ENCODE measurements around the gene PDE7B. TPM values are rescaled to one million over a fixed set of nuclear protein-coding genes. Genes with fewer than 3 reads are reported as not detected.
"Not testable (repeated sequence)": the region's sequence is repeated elsewhere in the genome, so short reads cannot be mapped to it uniquely, and the experiment has no call there.

The PDE7B gene
- total and polyA plus RNA-seq, 7 donors: 1.9 to 4.6 (median 2.7) TPM

DNA sequence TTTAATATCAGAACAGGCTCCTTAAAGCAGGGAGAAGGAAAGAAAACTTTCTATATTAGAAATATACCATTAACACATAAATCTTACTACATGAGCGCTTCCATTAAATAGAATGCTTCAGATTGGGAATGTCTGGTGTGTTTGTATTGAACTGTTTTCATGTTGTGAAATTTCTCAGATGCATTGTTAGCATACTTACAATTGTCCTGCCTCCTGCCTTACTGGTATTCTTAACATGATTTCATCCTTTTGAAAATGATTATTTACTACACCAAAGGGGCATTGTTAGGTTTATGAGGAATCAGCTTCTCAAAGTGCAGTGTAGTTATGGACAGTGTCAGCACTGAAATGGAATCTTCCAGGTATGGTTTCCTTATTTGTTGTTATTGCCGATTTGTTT lies 253.1 kb downstream of the PDE7B start:
- 92 to 94% (median 93%) methylated on average over 2 of the region's 2 CpGs for WGBS, 3 donors
- no peak overlapping the region for H3K4me3 ChIP-seq

DNA sequence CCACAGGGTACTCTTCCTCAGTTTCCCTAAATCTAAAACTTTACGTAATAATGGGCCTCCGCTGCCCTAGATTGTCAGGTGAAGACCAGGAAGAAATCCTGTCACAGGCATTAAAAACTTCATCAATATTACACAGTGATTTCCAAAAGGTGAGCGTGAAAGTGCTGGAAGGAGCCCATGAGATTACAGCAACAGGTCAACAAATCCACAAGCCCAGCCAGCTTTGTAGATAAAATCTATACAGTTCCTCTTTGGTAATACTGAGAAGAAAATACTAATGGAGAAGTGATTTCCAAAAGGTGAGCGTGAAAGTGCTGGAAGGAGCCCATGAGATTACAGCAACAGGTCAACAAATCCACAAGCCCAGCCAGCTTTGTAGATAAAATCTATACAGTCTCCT lies 254.3 kb downstream of the PDE7B start:
- H3K36me3 ChIP-seq (ENCODE audit: insufficient read depth in 1 of 2, low read depth in 1 of 2); H3K9me3 ChIP-seq; H3K4me3 ChIP-seq; intact Hi-C loops (cut with DNase I); ATAC-seq; H3K27me3 ChIP-seq (ENCODE audit: insufficient read depth in 3 of 3, low read length in 2 of 3); DNase-seq; H3K27ac ChIP-seq: not testable (repeated sequence)
- H3K4me1 ChIP-seq: peaks cover 17% of the 10 kb centered on the region
- 87 to 95% (median 88%) methylated on average over 4 of the region's 4 CpGs for WGBS, 3 donors

More for the DNA sequence above, 253.1 kb downstream of the PDE7B start:
- H3K4me1 ChIP-seq: peaks cover 17% of the 10 kb centered on the region
- H3K9me3 ChIP-seq: no peaks in the 10 kb centered on the region
- TF ChIP-seq, protein P1, sequence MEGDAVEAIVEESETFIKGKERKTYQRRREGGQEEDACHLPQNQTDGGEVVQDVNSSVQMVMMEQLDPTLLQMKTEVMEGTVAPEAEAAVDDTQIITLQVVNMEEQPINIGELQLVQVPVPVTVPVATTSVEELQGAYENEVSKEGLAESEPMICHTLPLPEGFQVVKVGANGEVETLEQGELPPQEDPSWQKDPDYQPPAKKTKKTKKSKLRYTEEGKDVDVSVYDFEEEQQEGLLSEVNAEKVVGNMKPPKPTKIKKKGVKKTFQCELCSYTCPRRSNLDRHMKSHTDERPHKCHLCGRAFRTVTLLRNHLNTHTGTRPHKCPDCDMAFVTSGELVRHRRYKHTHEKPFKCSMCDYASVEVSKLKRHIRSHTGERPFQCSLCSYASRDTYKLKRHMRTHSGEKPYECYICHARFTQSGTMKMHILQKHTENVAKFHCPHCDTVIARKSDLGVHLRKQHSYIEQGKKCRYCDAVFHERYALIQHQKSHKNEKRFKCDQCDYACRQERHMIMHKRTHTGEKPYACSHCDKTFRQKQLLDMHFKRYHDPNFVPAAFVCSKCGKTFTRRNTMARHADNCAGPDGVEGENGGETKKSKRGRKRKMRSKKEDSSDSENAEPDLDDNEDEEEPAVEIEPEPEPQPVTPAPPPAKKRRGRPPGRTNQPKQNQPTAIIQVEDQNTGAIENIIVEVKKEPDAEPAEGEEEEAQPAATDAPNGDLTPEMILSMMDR (IDR thresholded peaks at IDR 0.05): no peak
- no peaks in the 10 kb centered on the region for H3K27me3 ChIP-seq (ENCODE audit: insufficient read depth in 3 of 3, low read length in 2 of 3)
- intact Hi-C loops (cut with DNase I): loop anchor here in 1 of 2 donors (5.0 kb wide), 1 partner anchor 67 kb away; no protein-coding TSS in a partner anchor
- DNase-seq: no peak
- peaks cover 0 to under 1% of the 10 kb centered on the region in 2 donors for H3K36me3 ChIP-seq (ENCODE audit: insufficient read depth in 1 of 2, low read depth in 1 of 2)
- ATAC-seq: no peak
- peak overlapping the region; percentile 63 for H3K27ac ChIP-seq

DNA sequence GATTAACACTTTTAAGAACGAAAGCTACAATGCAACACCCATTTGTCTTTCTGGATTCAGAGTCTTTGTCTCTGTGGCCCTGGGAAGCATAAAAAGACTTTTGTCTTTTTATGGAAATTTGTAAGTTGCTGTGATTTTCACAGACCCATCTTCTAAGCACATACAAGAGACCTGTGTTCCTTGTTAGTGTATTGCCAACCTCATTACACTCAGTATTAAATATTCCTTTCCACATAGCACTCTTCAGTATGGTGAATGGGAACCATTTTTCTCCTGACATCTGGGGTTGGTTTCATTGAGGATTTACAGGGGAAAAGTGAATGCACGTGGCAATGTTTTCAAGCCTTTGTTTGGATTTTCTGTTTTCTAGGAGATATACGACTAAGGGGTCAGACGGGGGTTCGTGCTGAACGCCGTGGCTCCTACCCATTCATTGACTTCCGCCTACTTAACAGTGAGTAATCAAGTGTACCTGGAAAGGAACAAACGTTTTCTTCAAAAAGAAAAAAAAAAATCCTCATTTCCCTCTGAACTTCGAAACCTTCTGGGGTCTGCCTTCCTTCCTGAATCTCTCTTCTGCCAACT lies 257.0 kb downstream of the PDE7B start:
- peaks cover 0 to 5% of the 10 kb centered on the region in 2 donors for H3K36me3 ChIP-seq (ENCODE audit: insufficient read depth in 1 of 2, low read depth in 1 of 2)
- intact Hi-C loops (cut with DNase I): no loop called here
- H3K27me3 ChIP-seq (ENCODE audit: insufficient read depth in 3 of 3, low read length in 2 of 3): no peaks in the 10 kb centered on the region
- peaks cover 12% of the 10 kb centered on the region for H3K4me1 ChIP-seq
- DNase-seq (no peak), ATAC-seq (no peak)
- no peaks in the 10 kb centered on the region for H3K9me3 ChIP-seq
- WGBS, 3 donors: 66 to 72% (median 69%) methylated on average over 10 of the region's 10 CpGs
- TF ChIP-seq, protein P1 (IDR thresholded peaks at IDR 0.05): no peak
- H3K4me3 ChIP-seq: no peak overlapping the region
- no peak overlapping the region for H3K27ac ChIP-seq

DNA sequence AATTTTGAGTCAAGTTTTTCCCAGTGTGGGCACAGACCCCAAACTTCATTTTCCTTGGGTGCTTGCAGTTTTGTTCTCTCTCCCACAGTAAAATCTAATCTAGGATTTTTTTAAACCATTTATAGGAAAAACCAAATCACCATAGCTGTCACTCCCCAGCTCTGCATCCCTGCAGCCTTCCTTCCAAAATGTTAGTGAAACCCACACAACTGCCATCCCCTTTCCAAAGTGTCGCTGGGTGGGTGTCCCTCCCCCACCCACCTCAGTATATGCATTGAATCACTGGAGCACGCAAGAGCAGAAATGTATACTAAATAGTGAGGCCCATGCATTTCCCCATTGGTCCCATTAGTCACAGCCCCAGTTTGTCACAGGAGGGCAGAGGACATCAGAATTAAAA lies 260.3 kb downstream of the PDE7B start:
- H3K4me3 ChIP-seq: no peak overlapping the region
- 78 to 87% (median 81%) methylated on average over 2 of the region's 2 CpGs for WGBS, 3 donors
- no peaks in the 10 kb centered on the region for H3K9me3 ChIP-seq
- TF ChIP-seq, protein P1 (IDR thresholded peaks at IDR 0.05): no peak
- H3K4me1 ChIP-seq: no peaks in the 10 kb centered on the region
- intact Hi-C loops (cut with DNase I): no loop called here
- peaks cover 0 to 5% of the 10 kb centered on the region in 2 donors for H3K36me3 ChIP-seq (ENCODE audit: insufficient read depth in 1 of 2, low read depth in 1 of 2)
- ATAC-seq (no peak), DNase-seq (no peak)
- H3K27me3 ChIP-seq (ENCODE audit: insufficient read depth in 3 of 3, low read length in 2 of 3): no peaks in the 10 kb centered on the region
- no peak overlapping the region for H3K27ac ChIP-seq

DNA sequence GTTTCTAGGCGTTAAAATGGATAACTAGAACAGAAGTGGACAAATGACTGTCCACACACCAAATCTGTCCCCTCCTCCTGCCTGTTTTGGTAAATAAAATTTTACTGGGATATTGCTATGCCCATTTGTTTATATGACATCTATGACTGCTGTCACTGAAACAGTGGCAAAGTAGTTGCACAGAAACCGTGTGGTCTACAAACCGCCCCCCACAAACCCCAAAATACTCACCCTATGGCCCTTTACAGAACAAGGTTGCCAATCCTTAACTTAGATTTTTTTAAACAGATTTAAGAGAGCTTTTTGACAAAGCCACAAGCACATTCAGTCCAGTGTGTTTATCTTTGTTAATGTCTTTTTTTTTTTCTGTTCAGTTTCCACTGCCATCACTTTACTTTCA lies 260.8 kb downstream of the PDE7B start:
- H3K4me3 ChIP-seq: no peak overlapping the region
- peaks cover 0 to 5% of the 10 kb centered on the region in 2 donors for H3K36me3 ChIP-seq (ENCODE audit: insufficient read depth in 1 of 2, low read depth in 1 of 2)
- no peaks in the 10 kb centered on the region for H3K27me3 ChIP-seq (ENCODE audit: insufficient read depth in 3 of 3, low read length in 2 of 3)
- 83 to 93% (median 85%) methylated on average over 3 of the region's 3 CpGs for WGBS, 3 donors
- no peak overlapping the region for H3K27ac ChIP-seq
- H3K9me3 ChIP-seq: no peaks in the 10 kb centered on the region
- intact Hi-C loops (cut with DNase I): no loop called here
- DNase-seq: no peak
- TF ChIP-seq, protein P1 (IDR thresholded peaks at IDR 0.05): no peak
- no peak for ATAC-seq
- H3K4me1 ChIP-seq: no peaks in the 10 kb centered on the region

All from psoas muscle (tissue), 8 donors.